ENCODE results near the gene ILRUN.
"Not testable (repeated sequence)": the region's sequence is repeated elsewhere in the genome, so short reads cannot be mapped to it uniquely, and the experiment has no call there.

The ILRUN gene

DNA sequence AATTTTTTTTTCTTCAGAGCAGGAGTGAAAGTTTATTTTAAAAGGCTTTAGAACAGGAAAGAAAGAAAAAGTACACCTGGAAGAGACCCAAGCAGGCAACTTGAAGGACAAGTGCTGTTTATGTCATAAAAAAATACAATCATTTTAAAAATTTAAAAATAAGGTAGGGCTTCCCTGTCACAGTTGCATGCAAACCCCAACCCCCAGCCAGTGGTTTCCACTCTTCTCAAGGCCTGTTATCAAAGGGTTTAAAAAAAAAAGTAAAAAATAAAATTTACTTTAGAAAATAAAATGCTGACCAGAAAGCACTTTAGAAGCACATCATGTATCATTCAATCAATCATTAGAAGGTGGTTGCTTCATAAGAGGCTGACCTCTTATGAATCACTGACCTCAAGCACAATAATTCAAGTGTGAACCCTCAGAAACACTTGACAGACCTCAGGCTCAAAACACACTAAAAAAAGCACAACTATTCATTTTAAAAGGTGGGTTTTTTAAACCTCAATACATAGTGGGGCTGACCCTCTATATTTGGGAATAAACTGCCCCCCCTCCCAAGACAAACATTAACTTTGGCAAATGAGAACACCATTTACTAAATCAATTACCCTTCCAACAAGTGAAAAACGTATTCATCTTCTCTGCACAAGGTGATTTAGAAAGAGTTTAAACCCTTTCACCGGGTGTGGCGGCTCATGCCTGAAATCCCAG is 15.6 kb downstream of the ILRUN start:
- Mint-ChIP-seq H3K27me3 (ENCODE audit: low read depth, poor library complexity) (no peaks in the 10 kb centered on the region), H3K4me1 (peaks cover 8% of the 10 kb centered on the region), H3K9me3 (peaks cover 3% of the 10 kb centered on the region), H3K27ac (no peak overlapping the region), H3K36me3 (ENCODE audit: low read depth) (peaks cover 27% of the 10 kb centered on the region), H3K4me3 (no peak overlapping the region)
- TF ChIP-seq, protein P1, sequence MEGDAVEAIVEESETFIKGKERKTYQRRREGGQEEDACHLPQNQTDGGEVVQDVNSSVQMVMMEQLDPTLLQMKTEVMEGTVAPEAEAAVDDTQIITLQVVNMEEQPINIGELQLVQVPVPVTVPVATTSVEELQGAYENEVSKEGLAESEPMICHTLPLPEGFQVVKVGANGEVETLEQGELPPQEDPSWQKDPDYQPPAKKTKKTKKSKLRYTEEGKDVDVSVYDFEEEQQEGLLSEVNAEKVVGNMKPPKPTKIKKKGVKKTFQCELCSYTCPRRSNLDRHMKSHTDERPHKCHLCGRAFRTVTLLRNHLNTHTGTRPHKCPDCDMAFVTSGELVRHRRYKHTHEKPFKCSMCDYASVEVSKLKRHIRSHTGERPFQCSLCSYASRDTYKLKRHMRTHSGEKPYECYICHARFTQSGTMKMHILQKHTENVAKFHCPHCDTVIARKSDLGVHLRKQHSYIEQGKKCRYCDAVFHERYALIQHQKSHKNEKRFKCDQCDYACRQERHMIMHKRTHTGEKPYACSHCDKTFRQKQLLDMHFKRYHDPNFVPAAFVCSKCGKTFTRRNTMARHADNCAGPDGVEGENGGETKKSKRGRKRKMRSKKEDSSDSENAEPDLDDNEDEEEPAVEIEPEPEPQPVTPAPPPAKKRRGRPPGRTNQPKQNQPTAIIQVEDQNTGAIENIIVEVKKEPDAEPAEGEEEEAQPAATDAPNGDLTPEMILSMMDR (IDR thresholded peaks at IDR 0.05), result no peak
- DNase-seq, result no peak

DNA sequence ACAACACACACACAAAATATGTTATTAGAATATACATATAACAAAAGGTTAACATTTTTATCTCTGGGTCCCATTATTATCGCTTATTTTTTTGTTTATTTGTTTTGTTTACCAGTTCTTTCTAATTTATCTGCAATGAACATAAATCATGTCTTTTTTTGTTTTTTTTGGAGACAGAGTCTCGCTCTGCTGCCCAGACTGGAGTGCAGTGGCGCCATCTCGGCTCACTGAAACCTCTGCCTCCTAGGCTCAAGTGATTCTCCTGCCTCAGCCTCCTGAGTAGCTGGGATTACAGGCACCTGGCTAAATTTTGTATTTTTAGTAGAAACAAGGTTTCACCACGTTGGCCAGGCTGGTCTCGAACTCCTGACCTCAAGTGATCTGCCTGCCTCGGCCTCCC is 16.3 kb downstream of the ILRUN start:
- H3K27ac Mint-ChIP-seq; DNase-seq; H3K9me3 Mint-ChIP-seq; H3K4me1 Mint-ChIP-seq; H3K27me3 Mint-ChIP-seq (ENCODE audit: low read depth, poor library complexity); H3K4me3 Mint-ChIP-seq: not testable (repeated sequence)
- peaks cover 23% of the 10 kb centered on the region for H3K36me3 Mint-ChIP-seq (ENCODE audit: low read depth)

DNA sequence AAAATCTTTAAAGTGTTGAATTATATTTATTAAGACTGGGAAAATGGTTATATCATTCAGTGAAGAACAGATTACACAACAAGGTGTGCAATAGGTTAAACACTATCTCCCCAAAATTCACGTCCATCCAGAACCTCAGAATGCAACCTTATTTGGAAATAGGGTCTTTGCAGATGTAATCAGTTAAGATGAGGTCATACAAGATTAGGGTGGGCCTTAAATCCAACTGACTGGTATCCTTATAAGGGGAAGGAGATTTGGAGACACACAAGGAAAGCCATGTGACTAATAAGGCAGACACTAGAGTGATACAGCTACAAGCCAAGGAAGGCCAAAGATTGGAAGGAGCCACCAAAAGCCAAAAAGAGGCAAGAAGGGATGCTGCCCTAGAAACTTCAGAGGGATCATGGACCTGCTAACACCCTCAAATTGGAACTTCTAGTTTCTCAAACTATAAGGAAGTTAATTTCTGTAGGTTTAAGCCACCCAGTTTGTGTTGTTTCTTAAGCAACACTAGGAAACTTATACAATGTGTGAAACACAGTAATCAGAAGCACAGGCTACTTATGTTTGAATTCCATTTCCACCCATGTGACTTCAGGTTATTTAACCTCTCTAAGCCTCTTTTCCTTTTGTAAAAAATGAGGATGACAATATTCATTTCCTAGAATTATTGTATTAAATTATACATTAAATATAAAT is 16.9 kb downstream of the ILRUN start:
- Mint-ChIP-seq H3K4me1 (peaks cover 8% of the 10 kb centered on the region), H3K27me3 (ENCODE audit: low read depth, poor library complexity) (no peaks in the 10 kb centered on the region), H3K9me3 (no peaks in the 10 kb centered on the region), H3K27ac (peak overlapping the region; percentile 66), H3K36me3 (ENCODE audit: low read depth) (peaks cover 23% of the 10 kb centered on the region), H3K4me3 (no peak overlapping the region)
- TF ChIP-seq, protein P1 (IDR thresholded peaks at IDR 0.05), result no peak
- no peak for DNase-seq

DNA sequence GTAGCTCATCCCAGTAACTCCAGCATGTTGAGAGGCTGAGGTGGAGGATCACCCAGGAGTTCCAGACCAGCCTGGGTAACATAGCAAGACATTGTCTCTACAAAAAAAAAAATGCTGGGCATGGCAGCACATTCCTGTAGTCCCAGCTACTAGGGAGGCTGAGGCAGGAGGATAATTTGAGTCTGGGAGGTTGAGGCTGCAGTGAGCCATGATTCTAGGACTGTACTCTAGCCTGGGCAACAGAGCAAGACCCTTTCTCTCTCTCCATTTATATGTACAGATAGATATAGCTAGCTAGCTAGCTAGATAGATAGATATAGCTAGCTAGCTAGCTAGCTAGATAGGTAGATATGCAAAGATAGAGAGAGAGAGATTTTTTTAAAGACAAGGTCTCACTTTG is 20.4 kb downstream of the ILRUN start:
- no peaks in the 10 kb centered on the region for H3K27me3 Mint-ChIP-seq (ENCODE audit: low read depth, poor library complexity)
- TF ChIP-seq, protein P1 (IDR thresholded peaks at IDR 0.05), result no peak
- H3K9me3 Mint-ChIP-seq, result no peaks in the 10 kb centered on the region
- peaks cover 22% of the 10 kb centered on the region for H3K36me3 Mint-ChIP-seq (ENCODE audit: low read depth)
- no peak overlapping the region for H3K4me3 Mint-ChIP-seq
- no peak for DNase-seq
- peaks cover 17% of the 10 kb centered on the region for H3K4me1 Mint-ChIP-seq
- no peak overlapping the region for H3K27ac Mint-ChIP-seq

DNA sequence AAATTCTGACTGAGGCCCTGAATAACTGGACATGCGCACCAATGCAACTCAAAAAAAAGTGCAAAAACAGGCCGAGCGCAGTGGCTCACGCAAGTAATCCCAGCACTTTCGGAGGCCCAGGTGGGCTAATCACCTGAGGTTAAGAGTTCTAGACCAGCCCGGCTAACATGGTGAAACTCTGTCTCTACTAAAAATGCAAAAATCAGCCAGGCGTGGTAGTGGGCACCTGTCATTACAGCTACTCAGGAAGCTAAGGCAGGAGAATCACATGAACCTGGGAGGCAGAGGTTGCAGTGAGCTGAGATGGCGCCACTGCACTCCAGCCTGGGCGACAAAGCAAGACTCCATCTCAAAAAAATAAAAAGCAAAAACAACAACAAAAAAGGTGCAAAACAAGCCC is 21.6 kb downstream of the ILRUN start:
- H3K4me1 Mint-ChIP-seq, result peaks cover 13% of the 10 kb centered on the region
- H3K9me3 Mint-ChIP-seq; H3K27me3 Mint-ChIP-seq (ENCODE audit: low read depth, poor library complexity); H3K4me3 Mint-ChIP-seq; H3K27ac Mint-ChIP-seq; DNase-seq: not testable (repeated sequence)
- peaks cover 32% of the 10 kb centered on the region for H3K36me3 Mint-ChIP-seq (ENCODE audit: low read depth)

DNA sequence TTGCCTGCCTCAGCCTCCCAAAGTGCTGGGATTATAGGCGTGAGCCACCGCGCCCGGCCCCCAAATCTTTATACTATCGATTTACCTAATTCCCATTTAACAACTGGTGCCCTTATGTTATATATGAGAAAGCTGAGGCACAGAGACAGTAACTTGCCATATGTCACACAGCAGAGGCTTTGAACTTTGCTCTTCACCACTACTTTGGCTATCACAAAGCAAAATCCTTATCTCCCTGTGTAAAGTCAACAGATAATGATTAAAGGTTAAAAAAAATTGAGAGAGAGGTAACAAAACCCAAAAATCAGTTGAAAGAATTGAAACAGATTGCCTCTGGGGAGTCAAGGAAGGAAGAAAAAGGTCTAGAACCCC is 22.3 kb downstream of the ILRUN start:
- no peak for DNase-seq
- Mint-ChIP-seq H3K4me1 (peaks cover 9% of the 10 kb centered on the region), H3K27ac (no peak overlapping the region), H3K4me3 (no peak overlapping the region), H3K36me3 (ENCODE audit: low read depth) (peaks cover 37% of the 10 kb centered on the region), H3K27me3 (ENCODE audit: low read depth, poor library complexity) (no peaks in the 10 kb centered on the region), H3K9me3 (peaks cover 3% of the 10 kb centered on the region)
- TF ChIP-seq, protein P1 (IDR thresholded peaks at IDR 0.05), result no peak

DNA sequence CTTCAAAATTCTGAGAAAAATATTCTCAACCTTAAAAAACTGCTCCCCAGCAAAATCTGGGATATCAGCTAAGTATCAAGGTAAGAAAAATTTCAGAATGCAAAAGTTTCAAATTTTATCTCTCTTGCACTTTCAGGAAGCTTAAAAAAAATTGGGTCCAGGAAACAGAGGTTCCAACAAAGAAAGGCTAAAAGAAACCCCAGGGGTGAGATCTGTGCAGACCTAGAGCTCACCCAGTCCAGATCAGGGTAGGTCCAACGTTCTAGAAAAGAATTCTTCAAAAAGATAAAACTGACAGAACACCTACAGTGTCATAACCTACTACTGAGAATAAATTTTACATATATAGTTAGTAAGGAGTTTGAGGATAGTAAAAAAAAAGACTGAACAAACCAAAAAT is 23.5 kb downstream of the ILRUN start:
- Mint-ChIP-seq H3K36me3 (ENCODE audit: low read depth) (peaks cover 31% of the 10 kb centered on the region), H3K4me3 (no peak overlapping the region), H3K27me3 (ENCODE audit: low read depth, poor library complexity) (no peaks in the 10 kb centered on the region), H3K4me1 (peaks cover 9% of the 10 kb centered on the region), H3K27ac (peak overlapping the region; percentile 67), H3K9me3 (peaks cover 3% of the 10 kb centered on the region)
- DNase-seq, result no peak
- TF ChIP-seq, protein P1 (IDR thresholded peaks at IDR 0.05), result no peak
